Nephron progenitor cell (in vitro differentiated cells): ENCODE results near the gene FIGNL2.

ENCODE experiments used
- DNase-seq: peaks from one replicate; pipeline ENCODE4 v3.0.0; 2021
- H3K27ac Mint-ChIP-seq: 2 replicates; pipeline ENCODE4 v1.8.0; 2021; ENCODE audit warnings: mild to moderate bottlenecking, moderate library complexity, mixed read lengths
- H3K27me3 Mint-ChIP-seq: 2 replicates; pipeline ENCODE4 v1.8.0; 2021; ENCODE audit warnings: mild to moderate bottlenecking, low read depth, mixed read lengths; ENCODE audit not compliant: poor library complexity
- H3K36me3 Mint-ChIP-seq: 2 replicates; pipeline ENCODE4 v1.8.0; 2021; ENCODE audit warnings: low read depth, mixed read lengths
- H3K4me1 Mint-ChIP-seq: 2 replicates; pipeline ENCODE4 v1.8.0; 2021; ENCODE audit warnings: mixed read lengths
- H3K4me3 Mint-ChIP-seq: 2 replicates; pipeline ENCODE4 v1.8.0; 2021; ENCODE audit warnings: mild to moderate bottlenecking, moderate library complexity, mixed read lengths
- H3K9me3 Mint-ChIP-seq: 2 replicates; pipeline ENCODE4 v1.8.0; 2021; ENCODE audit warnings: mild to moderate bottlenecking, moderate library complexity, mixed read lengths
- TF ChIP-seq, protein P1 (sequence below): fragments of 200-600 bp; sonication (generic); IDR thresholded peaks from 2 replicates; pipeline ENCODE4 v1.5.0; 2021; ENCODE audit warnings: antibody characterized with exemption

FIGNL2 gene

DNA sequence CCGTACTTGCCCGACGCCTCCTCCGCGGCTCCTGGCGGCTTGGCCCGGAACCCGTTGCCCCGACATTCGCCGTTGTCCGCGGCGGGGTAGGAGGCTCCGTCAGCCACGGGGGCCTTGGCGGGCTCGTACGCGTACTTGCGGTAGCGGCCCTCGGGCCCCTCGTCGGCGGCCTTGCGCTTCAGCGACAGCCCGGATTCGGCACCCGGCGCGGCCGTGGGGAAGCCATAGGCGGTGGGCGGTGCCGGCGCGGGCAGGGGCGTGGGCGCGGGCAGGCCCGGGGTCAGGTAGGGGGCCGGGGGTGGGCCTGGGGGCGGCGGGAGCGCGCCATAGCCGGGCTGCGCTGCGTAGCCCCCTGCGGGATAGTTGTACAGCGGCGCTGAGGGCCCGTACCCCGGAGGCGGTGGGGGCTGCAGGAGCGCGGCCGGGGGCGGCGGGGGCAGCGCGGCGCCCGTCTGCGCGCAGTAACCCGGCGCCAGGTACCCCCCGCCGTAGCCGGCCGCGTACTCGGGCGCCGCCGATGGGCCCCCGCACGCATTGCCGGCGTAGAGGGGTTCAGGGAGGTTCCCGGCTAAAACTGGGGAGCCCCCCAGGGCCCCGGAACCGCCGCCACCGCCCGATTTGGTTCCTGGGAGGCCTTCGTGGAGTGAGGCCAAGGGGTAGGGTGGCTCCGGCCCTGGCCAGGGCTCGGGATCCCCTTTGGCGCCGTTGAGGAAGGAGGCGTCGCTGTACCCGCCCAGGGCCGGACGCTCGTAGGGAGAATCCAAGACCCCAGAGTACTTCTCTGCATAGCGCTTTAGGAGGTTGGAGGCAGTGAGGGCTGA lies 26.9 kb downstream of the FIGNL2 start:
- H3K4me1 Mint-ChIP-seq = peaks cover 54% of the 10 kb centered on the region
- H3K27me3 Mint-ChIP-seq = peaks cover 18% of the 10 kb centered on the region
- no peaks in the 10 kb centered on the region for H3K9me3 Mint-ChIP-seq
- peaks cover 24% of the 10 kb centered on the region for H3K36me3 Mint-ChIP-seq
- TF ChIP-seq, protein P1, sequence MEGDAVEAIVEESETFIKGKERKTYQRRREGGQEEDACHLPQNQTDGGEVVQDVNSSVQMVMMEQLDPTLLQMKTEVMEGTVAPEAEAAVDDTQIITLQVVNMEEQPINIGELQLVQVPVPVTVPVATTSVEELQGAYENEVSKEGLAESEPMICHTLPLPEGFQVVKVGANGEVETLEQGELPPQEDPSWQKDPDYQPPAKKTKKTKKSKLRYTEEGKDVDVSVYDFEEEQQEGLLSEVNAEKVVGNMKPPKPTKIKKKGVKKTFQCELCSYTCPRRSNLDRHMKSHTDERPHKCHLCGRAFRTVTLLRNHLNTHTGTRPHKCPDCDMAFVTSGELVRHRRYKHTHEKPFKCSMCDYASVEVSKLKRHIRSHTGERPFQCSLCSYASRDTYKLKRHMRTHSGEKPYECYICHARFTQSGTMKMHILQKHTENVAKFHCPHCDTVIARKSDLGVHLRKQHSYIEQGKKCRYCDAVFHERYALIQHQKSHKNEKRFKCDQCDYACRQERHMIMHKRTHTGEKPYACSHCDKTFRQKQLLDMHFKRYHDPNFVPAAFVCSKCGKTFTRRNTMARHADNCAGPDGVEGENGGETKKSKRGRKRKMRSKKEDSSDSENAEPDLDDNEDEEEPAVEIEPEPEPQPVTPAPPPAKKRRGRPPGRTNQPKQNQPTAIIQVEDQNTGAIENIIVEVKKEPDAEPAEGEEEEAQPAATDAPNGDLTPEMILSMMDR = no peak
- H3K4me3 Mint-ChIP-seq = peak overlapping the region; percentile 28
- no peak overlapping the region for H3K27ac Mint-ChIP-seq
- peak; percentile 38 for DNase-seq

DNA sequence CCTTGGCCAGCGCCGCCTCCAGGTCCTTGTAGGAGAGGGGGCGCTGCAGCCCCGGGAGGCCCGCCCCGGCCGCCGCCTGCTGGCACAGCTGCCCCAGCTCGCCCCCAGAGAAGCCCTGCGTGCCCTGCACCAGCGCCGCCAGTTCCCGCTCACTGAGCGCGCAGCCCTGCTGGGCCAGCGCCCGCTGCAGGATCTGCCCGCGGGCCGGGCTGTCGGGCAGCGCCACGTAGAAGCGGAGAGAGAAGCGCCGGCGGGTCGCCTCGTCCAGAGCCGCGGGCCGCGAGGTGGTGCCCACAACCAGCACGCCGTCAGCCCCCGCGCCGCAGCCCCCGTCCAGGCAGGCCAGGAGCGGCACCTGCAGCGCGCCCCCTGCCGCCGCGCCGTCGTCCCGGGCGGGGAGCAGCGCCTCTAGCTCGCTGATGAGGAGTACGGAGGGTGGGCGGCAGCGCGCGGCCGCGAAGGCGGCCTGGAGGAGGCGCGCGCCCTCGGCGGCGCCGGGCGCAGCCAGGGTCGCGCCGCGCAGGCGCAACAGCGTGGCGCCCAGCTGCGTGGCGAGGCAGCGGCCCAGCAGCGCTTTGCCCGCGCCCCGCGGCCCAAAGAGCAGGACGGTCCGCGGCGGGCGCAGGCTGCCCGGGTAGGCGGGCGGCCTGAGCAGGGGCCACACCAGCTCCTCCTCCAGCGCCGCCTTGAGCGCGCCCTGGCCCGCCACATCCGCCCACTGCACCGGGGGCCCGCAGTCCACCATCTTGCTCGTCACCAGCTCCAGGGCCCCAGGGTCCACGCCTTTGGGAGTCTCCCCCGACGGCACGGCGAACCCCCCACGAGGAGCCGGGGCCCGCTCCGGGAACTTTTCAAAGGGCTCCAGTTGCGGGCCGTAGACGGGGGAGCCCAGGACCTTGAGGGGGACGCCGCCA lies 27.7 kb downstream of the FIGNL2 start:
- H3K27me3 Mint-ChIP-seq = peaks cover 23% of the 10 kb centered on the region
- no peak overlapping the region for H3K27ac Mint-ChIP-seq
- DNase-seq = peak; percentile 89
- H3K9me3 Mint-ChIP-seq = no peaks in the 10 kb centered on the region
- TF ChIP-seq, protein P1 = no peak
- no peak overlapping the region for H3K4me3 Mint-ChIP-seq
- peaks cover 55% of the 10 kb centered on the region for H3K4me1 Mint-ChIP-seq
- H3K36me3 Mint-ChIP-seq = peaks cover 24% of the 10 kb centered on the region

DNA sequence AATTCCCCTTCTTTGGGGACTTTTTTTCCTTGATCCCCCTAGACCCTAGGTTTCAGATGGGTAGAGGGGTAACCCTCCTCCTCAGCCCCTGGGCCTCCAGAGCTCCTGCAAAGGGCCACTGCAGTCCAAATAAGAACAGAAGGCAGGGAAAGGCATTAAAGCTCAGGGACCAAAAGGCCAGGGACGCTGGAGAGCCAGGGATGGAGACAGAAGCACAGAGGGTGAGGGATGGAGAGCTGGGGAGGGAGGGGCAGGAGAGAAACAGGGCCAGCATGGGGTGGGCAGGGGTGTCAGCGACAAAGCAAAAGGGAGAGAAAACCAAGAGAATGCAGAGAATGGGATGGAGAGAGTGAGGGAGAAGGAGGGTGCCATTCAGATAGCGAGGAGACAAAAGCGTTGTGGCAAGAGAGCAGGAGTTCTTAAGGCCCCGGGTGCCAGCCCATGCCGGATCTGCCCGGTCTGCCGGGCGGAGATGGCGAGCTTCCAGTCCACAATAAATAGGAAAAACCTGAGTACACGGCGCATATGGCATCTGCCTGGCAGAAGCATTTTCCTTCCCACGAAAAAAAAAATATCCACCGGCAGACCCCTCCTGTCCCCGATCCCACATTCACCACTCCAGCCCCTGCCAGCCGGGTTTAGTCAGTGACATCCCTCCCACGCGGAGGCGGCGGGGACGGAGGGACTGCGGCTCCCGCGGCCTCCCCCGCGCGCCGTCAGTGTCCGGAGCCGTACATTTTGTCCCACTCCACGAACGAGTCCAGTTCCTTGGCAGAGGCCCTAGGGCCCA lies 28.6 kb downstream of the FIGNL2 start:
- Mint-ChIP-seq H3K4me3 (peak overlapping the region; percentile 61), H3K27ac (no peak overlapping the region), H3K27me3 (peaks cover 31% of the 10 kb centered on the region), H3K9me3 (no peaks in the 10 kb centered on the region), H3K36me3 (peaks cover 24% of the 10 kb centered on the region), H3K4me1 (peaks cover 57% of the 10 kb centered on the region)
- no peak for DNase-seq
- TF ChIP-seq, protein P1 = no peak

DNA sequence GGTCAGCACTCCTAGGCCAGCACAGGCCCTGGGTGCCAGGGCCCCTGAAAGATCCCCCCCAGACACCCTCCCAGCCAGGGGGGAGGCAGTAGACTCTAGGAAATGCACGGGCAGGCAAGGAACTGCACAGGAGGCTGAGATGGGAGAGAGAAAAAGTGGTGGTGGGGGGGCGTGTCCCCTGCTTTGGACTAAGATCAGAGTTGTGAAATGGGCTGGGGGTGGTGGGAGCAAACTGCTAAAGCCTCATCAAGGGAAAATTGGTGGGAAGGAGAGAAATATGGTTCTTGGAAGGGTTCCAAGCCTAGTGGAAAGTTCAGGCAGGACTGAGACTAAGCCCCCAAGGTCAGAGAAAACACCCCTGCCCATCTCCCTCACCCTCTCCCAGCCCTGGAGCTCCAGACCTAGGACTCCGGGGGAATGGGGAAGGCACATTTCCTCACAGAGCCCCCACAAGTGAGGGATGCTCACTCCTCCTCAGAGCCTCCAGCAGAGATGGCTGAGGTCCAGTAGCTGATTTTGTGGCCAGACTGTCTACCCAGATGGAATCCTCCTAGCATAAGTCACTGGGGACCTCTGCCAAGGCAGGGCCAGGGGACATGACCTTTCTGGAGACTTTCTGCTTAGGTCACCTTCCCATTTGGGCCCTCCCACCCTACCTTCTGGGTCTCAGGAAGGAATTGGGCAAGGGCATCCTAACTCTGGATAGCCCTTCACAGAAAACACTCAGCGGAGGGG lies 29.8 kb downstream of the FIGNL2 start:
- Mint-ChIP-seq H3K27ac (no peak overlapping the region), H3K9me3 (no peaks in the 10 kb centered on the region), H3K4me1 (peaks cover 49% of the 10 kb centered on the region), H3K4me3 (no peak overlapping the region), H3K27me3 (peaks cover 34% of the 10 kb centered on the region), H3K36me3 (peaks cover 24% of the 10 kb centered on the region)
- TF ChIP-seq, protein P1 = no peak
- no peak for DNase-seq

DNA sequence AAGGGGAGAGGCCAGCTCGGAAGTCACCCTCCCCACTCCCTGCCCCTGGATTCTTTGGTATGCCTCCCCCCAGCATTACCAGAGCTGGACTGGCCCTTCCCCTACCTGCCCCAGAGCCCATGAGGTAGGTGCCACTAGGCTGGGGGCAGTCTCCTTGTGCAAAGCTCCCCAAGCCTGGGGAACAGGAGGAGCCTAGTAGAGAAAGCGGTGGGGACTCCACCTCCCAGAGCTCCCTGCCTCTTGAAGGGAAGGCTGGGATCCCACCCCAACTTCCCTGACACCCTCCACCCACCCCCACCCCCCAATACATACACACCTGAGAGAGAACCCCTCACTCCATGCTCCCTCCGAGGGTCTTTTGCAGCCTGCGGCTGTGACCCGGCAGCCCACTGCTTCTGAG lies 30.4 kb downstream of the FIGNL2 start:
- TF ChIP-seq, protein P1 = no peak
- peaks cover 37% of the 10 kb centered on the region for H3K27me3 Mint-ChIP-seq

More for the DNA sequence above, 30.4 kb downstream of the FIGNL2 start:
- Mint-ChIP-seq H3K9me3 (no peaks in the 10 kb centered on the region), H3K4me3 (no peak overlapping the region), H3K4me1 (peaks cover 45% of the 10 kb centered on the region), H3K36me3 (peaks cover 23% of the 10 kb centered on the region), H3K27ac (no peak overlapping the region)
- DNase-seq = no peak
